Breast epithelium (tissue), 4 donors: ENCODE data around the gene DCAKD. TPM values are rescaled to one million over a fixed set of nuclear protein-coding genes. Genes with fewer than 3 reads are reported as not detected.
A peak's percentile ranks its signal among the peaks of the same experiment; 100 is the strongest.

Experiments
- DNase-seq, 2 donors: peaks; one replicate each; pipeline ENCODE4 v3.0.0-alpha.2; 2019; ENCODE audit warnings: low spot score in 2 of 2
- H3K27ac ChIP-seq, 2 donors: fragments of 200-600 bp; sonication (generic) in 1 of 2; one replicate each; pipeline ENCODE4 v1.5.1; 2016 to 2019; ENCODE audit warnings: mild to moderate bottlenecking in 1 of 2
- H3K27me3 ChIP-seq, 2 donors: fragments of 200-600 bp; sonication (generic) in 1 of 2; one replicate each; pipeline versions ENCODE4 v1.5.1 to v1.6.0; 2017 to 2019; ENCODE audit warnings: control low read depth in 1 of 2, mild to moderate bottlenecking in 1 of 2
- H3K36me3 ChIP-seq: fragments of 200-600 bp; one replicate; pipeline ENCODE4 v1.5.1; 2019
- H3K4me1 ChIP-seq, 2 donors: fragments of 200-600 bp; sonication (generic); one replicate each; pipeline ENCODE4 v1.5.1; 2016 to 2019; ENCODE audit warnings: control low read depth in 1 of 2
- H3K4me3 ChIP-seq, 3 donors: fragments of 200-600 bp; sonication (generic); 1 replicate in 2 of 3; 2 replicates in 1 of 3; pipeline ENCODE4 v1.5.1; 2016 to 2019; ENCODE audit warnings: mild to moderate bottlenecking in 3 of 3, moderate library complexity in 2 of 3
- H3K9me3 ChIP-seq, 2 donors: fragments of 200-600 bp; sonication (generic) in 1 of 2; one replicate each; pipeline ENCODE4 v1.5.1; 2016 to 2019; ENCODE audit warnings: control low read depth in 1 of 2
- CTCF ChIP-seq, 3 donors: fragments of 450-650 bp; IDR thresholded peaks; one replicate each; pipeline ENCODE4 v1.5.1; 2016 to 2017; ENCODE audit warnings: antibody characterized with exemption in 3 of 3, mild to moderate bottlenecking in 3 of 3, moderate library complexity in 3 of 3
- POLR2A ChIP-seq: fragments of 450-650 bp; IDR thresholded peaks from one replicate; pipeline ENCODE4 v1.6.1; 2016; ENCODE audit warnings: antibody characterized with exemption, mild to moderate bottlenecking, moderate library complexity
- POLR2AphosphoS5 ChIP-seq, 3 donors: sonication (generic); formaldehyde crosslinking; IDR thresholded peaks; one replicate each; pipeline ENCODE4 v1.6.1; 2017; ENCODE audit warnings: antibody characterized with exemption in 3 of 3
- intact Hi-C: fragments of 100-400 bp; cut with DNase I; formaldehyde crosslinking; loops from one replicate; pipeline ENCODE4 v1.15.1; 2023; ENCODE audit warnings: low total_unique reads
- total RNA-seq, 3 donors: library from RNA; depleted of rRNA; stranded (reverse); fragments of >200 nt; gene quantifications; one replicate each; pipeline ENCODE4 v1.1.0, GENCODE V29; 2016

Gene DCAKD
- total RNA-seq, 3 donors from 2014 or later = 44.0 to 76.8 (median 48.2) TPM

- no peak for TF ChIP-seq CTCF (IDR thresholded peaks at IDR 0.05)
- no peak for TF ChIP-seq POLR2A
- TF ChIP-seq POLR2AphosphoS5 (IDR thresholded peaks at IDR 0.05) = no peak
- Histone ChIP-seq H3K36me3 (peaks cover 4% of the 10 kb centered on the region), H3K27me3 (no peaks in the 10 kb centered on the region), H3K9me3 (no peaks in the 10 kb centered on the region), H3K27ac (peak overlapping the region; percentile 93 to 96), H3K4me1 (peaks cover 19 to 41% of the 10 kb centered on the region in 2 donors), H3K4me3 (peak overlapping the region in 1 of 3 donors; percentile 24)
- intact Hi-C loops = no loop called here
- peak in 1 of 2 donors; percentile 75 for DNase-seq
Measured at GRCh38 chr17:45093444-45094110, 42.1 kb upstream of the DCAKD start.

GRCh38 chr17:45092911-45093430, 41.5 kb upstream of the DCAKD start:
- H3K9me3 ChIP-seq = no peaks in the 10 kb centered on the region
- H3K27me3 ChIP-seq = no peaks in the 10 kb centered on the region
- DNase-seq = peak; percentile 82 to 94
- intact Hi-C loops = no loop called here
- H3K4me3 ChIP-seq = peak overlapping the region in 1 of 3 donors; percentile 24
- TF ChIP-seq POLR2AphosphoS5 (IDR thresholded peaks at IDR 0.05) (peak in 2 of 3 donors; percentile 68 to 95), POLR2A (no peak), CTCF (IDR thresholded peaks at IDR 0.05) (no peak)
- peaks cover 4% of the 10 kb centered on the region for H3K36me3 ChIP-seq
- peaks cover 17 to 35% of the 10 kb centered on the region in 2 donors for H3K4me1 ChIP-seq
- peak overlapping the region; percentile 93 to 96 for H3K27ac ChIP-seq

GRCh38 chr17:45091778-45092425, 40.5 kb upstream of the DCAKD start:
- Histone ChIP-seq H3K4me1 (peaks cover 17 to 31% of the 10 kb centered on the region in 2 donors), H3K9me3 (no peaks in the 10 kb centered on the region), H3K4me3 (peak overlapping the region in 1 of 3 donors; percentile 2), H3K27me3 (no peaks in the 10 kb centered on the region), H3K36me3 (peaks cover 4% of the 10 kb centered on the region), H3K27ac (peak overlapping the region; percentile 93 to 96)
- DNase-seq = no peak
- TF ChIP-seq POLR2AphosphoS5 (IDR thresholded peaks at IDR 0.05) (no peak), POLR2A (no peak), CTCF (IDR thresholded peaks at IDR 0.05) (no peak)
- intact Hi-C loops = no loop called here

GRCh38 chr17:45090711-45091110, 39.3 kb upstream of the DCAKD start:
- intact Hi-C loops = no loop called here
- Histone ChIP-seq H3K4me3 (no peak overlapping the region), H3K36me3 (peaks cover 4% of the 10 kb centered on the region), H3K27ac (peak overlapping the region; percentile 93 to 96), H3K9me3 (no peaks in the 10 kb centered on the region), H3K27me3 (no peaks in the 10 kb centered on the region), H3K4me1 (peaks cover 17 to 23% of the 10 kb centered on the region in 2 donors)
- no peak for DNase-seq
- TF ChIP-seq POLR2AphosphoS5 (IDR thresholded peaks at IDR 0.05) (no peak), POLR2A (no peak), CTCF (IDR thresholded peaks at IDR 0.05) (no peak)

- Histone ChIP-seq H3K27me3 (no peaks in the 10 kb centered on the region), H3K4me1 (peaks cover 13 to 17% of the 10 kb centered on the region in 2 donors), H3K27ac (peak overlapping the region in 1 of 2 donors; percentile 54), H3K36me3 (peaks cover 4% of the 10 kb centered on the region), H3K4me3 (no peak overlapping the region), H3K9me3 (no peaks in the 10 kb centered on the region)
- DNase-seq = no peak
- TF ChIP-seq CTCF (IDR thresholded peaks at IDR 0.05) (no peak), POLR2AphosphoS5 (IDR thresholded peaks at IDR 0.05) (no peak), POLR2A (no peak)
- intact Hi-C loops = no loop called here
Measured at GRCh38 chr17:45088741-45089140, 37.3 kb upstream of the DCAKD start.
